Measurements from ENCODE around the gene CMIP.

CMIP gene

GRCh38 chr16:81723098-81723723 lies 278.6 kb downstream of the CMIP start:
- Histone ChIP-seq H3K4me1 (ENCODE audit: insufficient read depth, low read length, poor library complexity, severe bottlenecking) (peaks cover 7% of the 10 kb centered on the region), H2AFZ (ENCODE audit: low read length) (no peak overlapping the region), H3K36me3 (ENCODE audit: insufficient read depth, low read length) (no peaks in the 10 kb centered on the region), H3F3A (ENCODE audit: low read depth) (no peaks in the 10 kb centered on the region), H3K27me3 (ENCODE audit: insufficient read depth, low read length, poor library complexity, severe bottlenecking) (no peaks in the 10 kb centered on the region), H3K9ac (ENCODE audit: low read depth, low read length, poor library complexity, severe bottlenecking) (no peak overlapping the region), H4K20me1 (ENCODE audit: insufficient read depth, low read length, poor library complexity, severe bottlenecking) (no peaks in the 10 kb centered on the region), H3K9me3 (ENCODE audit: insufficient read depth, low read depth, low read length) (no peaks in the 10 kb centered on the region), H3K4me3 (ENCODE audit: low read length, poor library complexity, severe bottlenecking) (no peak overlapping the region), H3K79me2 (ENCODE audit: insufficient read depth, low read length) (no peaks in the 10 kb centered on the region), H3K9me2 (replicated peaks; ENCODE audit: low read depth, low read length) (no peaks in the 10 kb centered on the region), H3K4me2 (ENCODE audit: low read depth, low read length, poor library complexity, severe bottlenecking) (no peak overlapping the region)
- TF ChIP-seq, protein P1, sequence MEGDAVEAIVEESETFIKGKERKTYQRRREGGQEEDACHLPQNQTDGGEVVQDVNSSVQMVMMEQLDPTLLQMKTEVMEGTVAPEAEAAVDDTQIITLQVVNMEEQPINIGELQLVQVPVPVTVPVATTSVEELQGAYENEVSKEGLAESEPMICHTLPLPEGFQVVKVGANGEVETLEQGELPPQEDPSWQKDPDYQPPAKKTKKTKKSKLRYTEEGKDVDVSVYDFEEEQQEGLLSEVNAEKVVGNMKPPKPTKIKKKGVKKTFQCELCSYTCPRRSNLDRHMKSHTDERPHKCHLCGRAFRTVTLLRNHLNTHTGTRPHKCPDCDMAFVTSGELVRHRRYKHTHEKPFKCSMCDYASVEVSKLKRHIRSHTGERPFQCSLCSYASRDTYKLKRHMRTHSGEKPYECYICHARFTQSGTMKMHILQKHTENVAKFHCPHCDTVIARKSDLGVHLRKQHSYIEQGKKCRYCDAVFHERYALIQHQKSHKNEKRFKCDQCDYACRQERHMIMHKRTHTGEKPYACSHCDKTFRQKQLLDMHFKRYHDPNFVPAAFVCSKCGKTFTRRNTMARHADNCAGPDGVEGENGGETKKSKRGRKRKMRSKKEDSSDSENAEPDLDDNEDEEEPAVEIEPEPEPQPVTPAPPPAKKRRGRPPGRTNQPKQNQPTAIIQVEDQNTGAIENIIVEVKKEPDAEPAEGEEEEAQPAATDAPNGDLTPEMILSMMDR (conservative IDR thresholded peaks at IDR 0.05; ENCODE audit: low read length): peak; percentile 74
- TF ChIP-seq EZH2phosphoT487 (IDR thresholded peaks at IDR 0.05; ENCODE audit: borderline replicate concordance): no peak

DNA sequence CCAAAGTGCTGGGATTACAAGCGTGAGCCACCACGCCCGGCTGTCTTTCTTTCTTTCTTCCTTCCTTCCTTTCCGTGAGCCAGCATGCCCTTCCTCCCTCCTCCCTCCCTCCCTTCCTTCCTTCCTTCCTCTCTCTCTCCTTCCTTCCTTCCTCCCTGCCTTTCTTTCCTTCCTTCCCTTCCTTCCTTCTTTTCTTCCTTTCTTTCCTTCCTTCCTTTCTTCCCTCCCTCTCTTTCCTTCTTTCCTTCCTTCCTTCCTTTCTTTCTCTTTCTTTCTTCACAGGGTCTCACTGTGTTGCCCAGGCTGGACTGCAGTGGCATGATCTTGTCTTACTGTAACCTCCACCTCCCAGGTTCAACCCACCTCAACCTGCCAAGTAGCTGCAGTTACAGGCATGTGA lies 283.8 kb downstream of the CMIP start:
- Histone ChIP-seq H2AFZ (ENCODE audit: low read length) (no peak overlapping the region), H3K9me3 (ENCODE audit: insufficient read depth, low read depth, low read length) (no peaks in the 10 kb centered on the region), H4K20me1 (ENCODE audit: insufficient read depth, low read length, poor library complexity, severe bottlenecking) (no peaks in the 10 kb centered on the region), H3K27me3 (ENCODE audit: insufficient read depth, low read length, poor library complexity, severe bottlenecking) (no peaks in the 10 kb centered on the region), H3K4me1 (ENCODE audit: insufficient read depth, low read length, poor library complexity, severe bottlenecking) (peaks cover 6% of the 10 kb centered on the region), H3K4me2 (ENCODE audit: low read depth, low read length, poor library complexity, severe bottlenecking) (no peak overlapping the region), H3K4me3 (ENCODE audit: low read length, poor library complexity, severe bottlenecking) (no peak overlapping the region), H3F3A (ENCODE audit: low read depth) (no peaks in the 10 kb centered on the region), H3K9ac (ENCODE audit: low read depth, low read length, poor library complexity, severe bottlenecking) (no peak overlapping the region), H3K79me2 (ENCODE audit: insufficient read depth, low read length) (no peaks in the 10 kb centered on the region), H3K9me2 (replicated peaks; ENCODE audit: low read depth, low read length) (no peaks in the 10 kb centered on the region), H3K36me3 (ENCODE audit: insufficient read depth, low read length) (no peaks in the 10 kb centered on the region)
- TF ChIP-seq, protein P1 (conservative IDR thresholded peaks at IDR 0.05; ENCODE audit: low read length): no peak
- no peak for TF ChIP-seq EZH2phosphoT487 (IDR thresholded peaks at IDR 0.05; ENCODE audit: borderline replicate concordance)

GRCh38 chr16:81729451-81729850 lies 284.8 kb downstream of the CMIP start:
- Histone ChIP-seq H3K4me3 (ENCODE audit: low read length, poor library complexity, severe bottlenecking) (no peak overlapping the region), H3K79me2 (ENCODE audit: insufficient read depth, low read length) (no peaks in the 10 kb centered on the region), H4K20me1 (ENCODE audit: insufficient read depth, low read length, poor library complexity, severe bottlenecking) (no peaks in the 10 kb centered on the region), H3F3A (ENCODE audit: low read depth) (no peaks in the 10 kb centered on the region), H3K4me1 (ENCODE audit: insufficient read depth, low read length, poor library complexity, severe bottlenecking) (peaks cover 6% of the 10 kb centered on the region), H3K9me3 (ENCODE audit: insufficient read depth, low read depth, low read length) (no peaks in the 10 kb centered on the region), H3K36me3 (ENCODE audit: insufficient read depth, low read length) (no peaks in the 10 kb centered on the region), H3K4me2 (ENCODE audit: low read depth, low read length, poor library complexity, severe bottlenecking) (no peak overlapping the region), H2AFZ (ENCODE audit: low read length) (no peak overlapping the region), H3K27me3 (ENCODE audit: insufficient read depth, low read length, poor library complexity, severe bottlenecking) (no peaks in the 10 kb centered on the region), H3K9me2 (replicated peaks; ENCODE audit: low read depth, low read length) (no peaks in the 10 kb centered on the region), H3K9ac (ENCODE audit: low read depth, low read length, poor library complexity, severe bottlenecking) (no peak overlapping the region)
- TF ChIP-seq, protein P1 (conservative IDR thresholded peaks at IDR 0.05; ENCODE audit: low read length): no peak
- no peak for TF ChIP-seq EZH2phosphoT487 (IDR thresholded peaks at IDR 0.05; ENCODE audit: borderline replicate concordance)

Measured in Loucy (cell line).